Hematopoietic multipotent progenitor cell treated with erythropoietin and hydrocortisone succinate and interleukin-3 and kit ligand, for 6 days (in vitro differentiated cells): ENCODE results near the gene NTF4.
"Not testable (repeated sequence)": the region's sequence is repeated elsewhere in the genome, so short reads cannot be mapped to it uniquely, and the experiment has no call there.

Experiments used
- DNase-seq: peaks from one replicate; pipeline ENCODE4 v3.0.0-alpha.2; 2015

NTF4 gene

GRCh38 chr19:49086296-49086695 lies 21.7 kb upstream of the NTF4 start:
- no peak for DNase-seq

GRCh38 chr19:49085868-49086232 lies 21.2 kb upstream of the NTF4 start:
- DNase-seq, result no peak

- DNase-seq, result peak; percentile 100
Measured at GRCh38 chr19:49085020-49085867, 20.6 kb upstream of the NTF4 start, which contains the start of gene SNRNP70. TSS of gene SNRNP70 (plus strand) at chr19:49085451. CDS start at chr19:49086415, 964 bp downstream.

GRCh38 chr19:49084206-49085019 lies 19.8 kb upstream of the NTF4 start:
- no peak for DNase-seq

- no peak for DNase-seq
Measured at GRCh38 chr19:49081273-49081672, 16.7 kb upstream of the NTF4 start.

GRCh38 chr19:49080392-49080791 lies 15.8 kb upstream of the NTF4 start:
- no peak for DNase-seq

GRCh38 chr19:49074869-49075268 lies 10.3 kb upstream of the NTF4 start:
- peak; percentile 49 for DNase-seq

- DNase-seq, result peak; percentile 61
Measured at GRCh38 chr19:49073514-49074378, 9.1 kb upstream of the NTF4 start.

GRCh38 chr19:49071860-49072547 lies 7.4 kb upstream of the NTF4 start:
- no peak for DNase-seq

- DNase-seq, result no peak
Measured at GRCh38 chr19:49070416-49070815, 5.8 kb upstream of the NTF4 start.

- DNase-seq, result no peak
Measured at GRCh38 chr19:49069026-49069425, 4.4 kb upstream of the NTF4 start.

GRCh38 chr19:49067554-49067953 lies 2.9 kb upstream of the NTF4 start:
- DNase-seq, result no peak

GRCh38 chr19:49065905-49066512 lies 1.4 kb upstream of the NTF4 start:
- DNase-seq, result no peak

- no peak for DNase-seq
Measured at GRCh38 chr19:49064029-49064629, 489 bp downstream of the NTF4 start.

GRCh38 chr19:49061445-49061844 lies 3.2 kb downstream of the NTF4 start:
- no peak for DNase-seq

- no peak for DNase-seq
Measured at GRCh38 chr19:49061000-49061399, 3.6 kb downstream of the NTF4 start.

GRCh38 chr19:49059053-49059452 lies 5.6 kb downstream of the NTF4 start:
- no peak for DNase-seq

- DNase-seq, result peak; percentile 25
Measured at GRCh38 chr19:49058562-49058961, 6.1 kb downstream of the NTF4 start.

- peak; percentile 25 for DNase-seq
Measured at GRCh38 chr19:49057636-49058234, 6.9 kb downstream of the NTF4 start, which contains the start of gene CGB7. TSS of gene CGB7 (minus strand) at chr19:49057749. CDS start at chr19:49055375, 2,374 bp downstream.

GRCh38 chr19:49056902-49057596 lies 7.6 kb downstream of the NTF4 start:
- DNase-seq, result not testable (repeated sequence)
